GM19438 (cell line): ENCODE results near the gene CPXM2.

Experiments used
- ATAC-seq: cut with Tn5 transposase; IDR thresholded peaks from one replicate; pipeline ENCODE4 v1.9.1; 2021; ENCODE audit warnings: low read depth; ENCODE audit not compliant: unreplicated experiment

The CPXM2 gene

GRCh38 chr10:123906296-123906695 lies 14.7 kb upstream of the CPXM2 start:
- ATAC-seq = no peak

DNA sequence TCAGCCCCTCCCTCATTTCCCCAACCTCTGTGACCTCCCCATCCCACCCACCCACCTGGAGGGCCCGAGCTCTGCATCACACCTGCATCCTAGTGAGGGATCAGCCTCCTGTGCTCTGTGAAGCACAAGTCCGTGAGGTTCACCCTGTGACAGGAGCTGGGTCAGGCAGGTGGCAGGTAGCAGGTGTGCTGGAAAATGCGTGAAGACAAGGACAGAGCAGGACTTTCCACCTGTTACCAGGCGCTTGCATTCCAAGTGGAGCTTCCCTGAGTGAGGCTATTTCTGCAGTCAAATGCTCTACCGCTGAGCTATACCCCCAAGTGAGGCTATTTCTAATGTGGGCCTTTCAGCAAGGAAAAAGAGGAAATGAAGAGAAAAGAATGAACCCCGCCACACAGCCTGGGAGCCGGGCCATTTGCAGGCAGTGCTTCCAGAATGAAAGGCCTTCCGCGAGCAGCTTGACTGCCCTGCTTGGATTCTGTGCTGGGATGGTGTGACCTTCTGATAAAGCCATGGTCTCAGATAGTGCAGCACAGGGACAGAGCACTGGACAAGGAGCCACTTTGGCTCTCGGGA lies 13.3 kb upstream of the CPXM2 start:
- ATAC-seq = no peak

DNA sequence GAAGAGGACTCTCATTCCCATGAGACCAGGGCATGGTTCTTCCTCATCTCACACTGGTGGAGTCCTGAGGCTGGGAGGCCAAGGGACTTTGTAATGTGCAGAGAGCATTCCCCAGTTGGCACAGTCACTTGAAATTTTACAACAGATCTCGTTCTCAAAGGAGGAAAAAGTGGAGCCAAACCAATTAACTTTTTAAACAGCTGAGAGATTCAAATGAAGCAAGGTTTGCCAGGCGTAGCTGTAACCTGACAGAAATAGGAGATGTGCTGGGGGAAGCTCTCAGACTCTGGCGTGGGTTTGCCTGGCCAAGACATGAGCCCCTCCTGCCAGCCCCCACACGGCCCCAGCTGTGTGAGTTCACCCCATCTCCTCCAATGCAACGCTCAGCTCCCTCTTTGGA lies 12.0 kb upstream of the CPXM2 start:
- ATAC-seq = no peak

GRCh38 chr10:123901621-123902020 lies 10.0 kb upstream of the CPXM2 start:
- no peak for ATAC-seq

- ATAC-seq = no peak
Observed at GRCh38 chr10:123897146-123897545, 5.5 kb upstream of the CPXM2 start.

DNA sequence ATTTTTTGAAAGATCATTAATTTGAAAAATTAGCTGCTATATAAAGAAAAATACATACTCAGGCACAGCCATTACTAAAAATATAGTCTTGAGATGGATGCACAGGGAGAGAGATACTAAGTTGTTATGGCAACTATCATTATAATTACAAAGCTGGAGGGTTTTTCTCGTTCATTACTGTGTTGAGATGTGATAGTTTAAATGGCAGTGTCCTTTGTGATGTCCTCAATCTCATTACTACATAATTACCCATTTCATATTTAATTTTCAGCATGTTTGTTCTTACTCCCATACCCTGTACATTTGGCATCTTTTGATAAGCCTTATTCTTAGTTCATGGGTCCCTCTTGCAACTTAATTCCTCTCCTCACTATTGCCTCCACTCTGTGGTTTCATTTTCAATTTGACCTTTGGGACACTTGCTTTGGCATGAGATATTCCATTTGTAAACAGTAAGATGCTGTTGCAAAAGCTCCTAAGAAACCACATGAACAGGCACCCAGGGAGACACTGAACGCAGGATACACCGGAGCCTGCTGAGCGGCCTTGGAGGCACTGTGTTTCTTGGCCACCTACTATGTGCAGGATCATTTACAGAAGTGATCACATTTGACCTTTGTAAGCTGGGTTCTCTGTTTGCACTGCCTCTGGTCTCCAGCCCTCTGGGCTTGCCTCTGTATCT lies 4.8 kb upstream of the CPXM2 start:
- ATAC-seq = no peak

- ATAC-seq = no peak
Observed at GRCh38 chr10:123893651-123894050, 2.0 kb upstream of the CPXM2 start.

DNA sequence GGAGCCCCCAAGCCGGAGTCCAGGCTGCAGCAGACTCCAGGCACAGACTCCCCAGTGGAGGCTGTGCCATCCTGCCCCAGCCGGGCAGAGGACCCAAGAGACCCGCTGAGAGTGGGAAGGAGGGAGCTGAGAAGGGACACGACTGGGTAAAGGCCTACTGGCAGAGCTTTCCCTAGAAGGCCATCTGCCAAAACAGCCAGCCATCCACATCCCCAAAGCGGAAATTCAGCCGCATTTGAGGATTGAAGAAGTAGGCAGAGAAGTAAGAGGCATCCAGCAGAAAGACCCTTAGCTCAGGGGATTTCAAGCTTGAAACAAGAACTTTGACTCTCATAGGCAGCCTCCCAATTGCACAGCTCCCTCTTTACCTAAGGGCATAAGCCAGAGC lies 857 bp downstream of the CPXM2 start:
- ATAC-seq = no peak

GRCh38 chr10:123890226-123890625 lies 1.4 kb downstream of the CPXM2 start:
- ATAC-seq = no peak

GRCh38 chr10:123889821-123890220 lies 1.8 kb downstream of the CPXM2 start:
- no peak for ATAC-seq

- ATAC-seq = no peak
Observed at GRCh38 chr10:123888751-123889150, 2.9 kb downstream of the CPXM2 start.

DNA sequence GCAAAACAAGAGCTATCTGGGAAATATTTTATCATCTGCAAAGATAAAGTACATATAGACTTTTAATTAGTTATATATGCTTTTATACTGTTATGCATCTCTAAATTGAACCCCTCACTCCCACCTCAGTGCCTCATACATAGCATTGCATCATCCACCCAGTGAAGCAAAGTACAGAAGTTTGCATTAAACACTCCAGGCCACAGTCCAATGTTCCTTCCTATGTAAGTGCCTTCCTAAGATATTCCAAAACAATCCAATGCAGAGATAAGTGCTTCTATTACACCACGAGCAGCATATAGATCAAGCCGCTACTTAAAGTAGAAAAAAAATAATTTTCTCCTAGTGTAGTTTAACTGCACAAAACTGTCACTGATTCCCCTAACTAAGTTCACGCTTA lies 3.4 kb downstream of the CPXM2 start:
- no peak for ATAC-seq

DNA sequence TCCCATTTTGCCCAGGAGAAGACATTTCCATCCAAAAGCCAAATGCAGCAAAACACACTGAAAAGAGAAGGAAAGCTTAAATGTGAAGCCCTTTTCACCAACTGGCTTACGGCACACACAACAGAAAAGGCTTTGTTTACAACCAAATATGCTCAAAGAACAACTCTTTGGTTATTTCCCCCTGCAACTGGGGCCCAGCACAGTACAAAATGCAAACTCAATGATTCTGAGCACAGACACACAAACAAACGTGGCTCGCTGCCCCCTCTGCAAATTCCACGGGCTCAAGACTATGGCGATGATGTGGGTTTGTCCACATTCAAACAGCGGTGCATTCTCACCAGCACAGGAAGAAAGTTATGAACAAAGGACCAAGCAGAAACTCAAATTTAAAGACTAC lies 5.3 kb downstream of the CPXM2 start:
- no peak for ATAC-seq

DNA sequence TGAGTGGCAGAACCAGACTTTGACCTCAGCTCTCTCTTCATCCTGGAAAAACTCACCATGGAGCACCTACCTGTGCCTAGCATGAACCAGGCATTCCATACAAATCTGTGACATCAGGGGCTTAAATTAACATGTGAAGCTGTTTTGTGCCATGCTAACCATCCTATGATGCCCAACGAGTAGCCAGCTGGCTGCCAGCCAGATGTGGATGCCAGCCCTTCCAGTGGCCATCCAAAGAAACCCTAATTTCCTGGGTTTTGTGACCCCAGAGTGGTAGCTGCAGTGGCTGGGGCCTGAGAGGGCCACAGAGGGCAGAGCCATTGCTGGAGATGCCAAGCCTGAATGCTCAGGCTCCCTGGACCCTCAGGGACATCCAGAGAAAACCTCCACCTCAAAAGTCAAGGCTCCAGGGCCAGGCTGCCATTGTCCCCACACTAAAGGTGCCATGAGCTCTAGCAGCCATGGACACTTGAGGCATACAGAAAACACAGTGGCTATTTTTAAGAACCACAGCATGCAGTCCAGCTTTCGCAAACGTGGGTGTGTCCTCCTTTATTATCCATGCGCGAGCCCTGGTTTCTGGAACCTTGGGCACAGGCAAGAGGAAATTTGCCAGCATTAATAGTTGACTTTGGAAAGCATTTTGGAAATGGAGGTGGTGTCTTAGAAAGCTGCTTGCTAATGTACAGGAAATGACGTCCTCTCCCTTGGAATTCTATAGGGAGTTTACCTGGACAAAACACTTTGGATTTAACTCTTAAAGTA lies 6.0 kb downstream of the CPXM2 start:
- no peak for ATAC-seq

DNA sequence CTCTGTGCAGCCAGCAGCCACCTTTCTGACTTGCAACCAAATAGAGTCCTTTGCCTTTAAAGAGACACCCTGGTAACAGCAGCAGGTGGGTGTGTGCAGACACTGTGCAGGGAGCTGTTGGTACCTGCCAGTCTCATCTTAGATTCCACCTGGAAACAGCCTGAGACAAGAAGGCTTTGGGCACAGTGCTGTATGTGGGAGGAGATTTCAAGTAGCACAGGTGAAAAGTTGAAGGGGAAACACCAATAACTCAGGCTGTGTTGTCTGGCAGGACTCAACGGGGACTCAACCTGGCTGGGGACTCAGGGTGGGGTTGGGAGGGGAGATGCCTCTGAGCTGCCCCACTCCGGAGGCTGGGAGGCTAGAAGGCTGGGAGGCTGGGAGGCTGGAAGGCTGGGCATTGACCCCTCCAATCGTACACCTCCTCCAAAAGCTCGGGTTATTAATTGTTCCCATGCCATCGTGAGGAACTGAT lies 6.7 kb downstream of the CPXM2 start:
- no peak for ATAC-seq

DNA sequence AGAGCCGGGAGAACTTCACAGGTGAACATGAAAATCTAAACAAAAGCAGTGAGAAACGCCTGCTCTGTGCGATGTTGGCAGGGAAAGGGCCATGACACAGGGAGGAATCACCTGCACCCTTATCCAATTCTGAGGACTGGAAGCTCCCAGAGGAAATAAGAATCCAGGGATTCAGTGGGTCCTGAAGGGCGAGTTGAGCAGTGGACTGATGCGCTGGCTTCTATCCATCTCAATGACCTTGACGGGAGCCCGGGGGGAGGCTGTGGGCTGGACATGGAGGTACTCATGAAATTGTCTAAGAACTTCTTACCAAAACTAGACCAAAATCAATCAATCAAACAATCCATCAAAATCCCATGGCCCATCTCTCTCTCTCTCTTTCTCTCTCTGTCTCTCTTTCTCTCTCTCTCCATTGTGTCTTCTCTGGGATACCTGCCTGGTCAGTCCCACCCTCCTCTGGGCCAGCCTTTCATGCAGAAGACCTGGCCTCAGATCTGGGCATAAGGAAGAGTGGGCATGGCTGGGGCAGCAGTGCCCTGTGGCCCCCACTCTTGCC lies 7.2 kb downstream of the CPXM2 start:
- no peak for ATAC-seq

DNA sequence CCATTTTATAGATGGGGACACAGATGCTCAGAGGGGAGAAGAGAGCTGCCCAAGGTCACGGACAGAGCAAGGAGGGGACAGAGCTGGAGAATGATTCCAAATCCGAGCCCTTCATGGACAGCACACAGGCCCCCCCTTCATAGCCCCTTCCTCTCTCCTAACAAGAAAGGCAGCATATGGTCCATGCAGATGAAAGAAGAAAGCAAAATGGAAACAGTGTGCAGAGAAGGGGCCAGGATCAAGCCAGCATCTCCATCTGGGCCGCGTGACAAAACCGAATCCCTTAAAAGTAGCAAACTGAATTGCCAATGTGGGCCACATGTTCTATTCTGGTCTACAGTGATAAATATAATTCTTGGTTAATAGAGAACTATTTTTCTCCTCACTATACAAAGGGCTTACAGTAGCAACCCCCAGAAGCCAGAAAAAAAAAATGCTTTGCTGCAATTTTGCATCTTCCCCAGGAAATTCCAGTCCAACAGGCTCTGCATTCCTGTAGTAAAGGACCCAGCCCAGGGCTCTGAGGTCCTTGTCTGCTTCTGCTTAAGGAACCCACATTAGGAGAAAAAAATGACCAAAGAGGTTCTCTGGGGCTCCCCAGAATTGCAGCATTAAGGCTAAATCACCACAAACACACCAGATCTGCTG lies 7.8 kb downstream of the CPXM2 start:
- ATAC-seq = no peak

DNA sequence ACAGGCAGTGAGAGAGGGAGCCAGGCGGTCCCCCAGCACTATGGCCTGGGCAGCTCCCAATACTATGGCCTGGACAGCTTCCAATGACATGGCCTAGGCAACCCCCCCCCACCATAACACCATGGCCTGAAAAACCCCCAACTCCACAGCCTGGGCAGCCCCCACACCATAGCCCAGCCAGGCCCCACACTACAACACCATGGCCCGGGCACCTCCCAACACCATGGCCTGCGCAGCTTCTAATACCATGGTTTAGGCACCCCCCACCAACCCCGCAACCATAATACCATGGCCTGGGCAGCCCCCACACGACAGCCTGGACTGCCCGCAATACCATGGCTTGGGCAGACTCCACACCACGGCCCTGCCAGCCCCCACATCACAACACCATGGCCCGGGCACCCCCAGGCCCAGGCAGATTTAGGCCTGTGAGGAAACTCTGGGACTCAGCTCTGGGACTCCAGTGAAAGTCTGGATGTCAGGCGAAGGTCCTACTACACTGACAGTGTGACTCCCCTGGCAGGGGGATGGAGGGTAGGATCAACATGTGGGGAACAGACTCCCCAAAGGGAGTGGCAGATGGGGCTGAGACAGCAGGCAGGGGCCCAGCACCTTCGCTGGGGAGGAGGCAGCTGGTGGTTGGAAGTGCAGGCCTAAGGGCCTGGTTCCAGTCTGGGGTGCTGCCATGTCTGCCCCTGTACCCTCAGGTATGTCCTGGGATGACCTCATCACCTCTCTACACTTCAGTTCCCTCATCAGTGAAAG lies 8.7 kb downstream of the CPXM2 start:
- no peak for ATAC-seq

DNA sequence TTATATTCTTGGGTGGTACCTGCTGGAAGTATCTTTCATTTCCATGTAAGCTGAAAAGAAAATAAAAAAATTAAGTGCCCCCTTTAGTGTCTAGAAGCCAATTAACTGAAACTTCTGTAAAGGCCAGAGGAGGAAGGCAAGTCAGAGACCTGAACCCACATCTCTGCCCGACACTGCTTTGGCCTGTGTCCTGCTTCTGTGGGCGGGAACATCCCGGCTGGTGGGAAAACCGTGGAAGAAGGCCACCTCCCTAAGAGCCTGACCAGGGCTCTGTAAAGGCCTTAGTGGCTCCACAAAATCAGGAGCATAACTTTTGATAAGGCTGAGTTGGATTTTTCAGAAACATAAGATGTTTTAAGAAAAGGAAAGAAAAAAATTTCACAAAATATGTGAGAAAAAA lies 9.4 kb downstream of the CPXM2 start:
- ATAC-seq = no peak

GRCh38 chr10:123879606-123880257 lies 11.9 kb downstream of the CPXM2 start:
- ATAC-seq = no peak
